Astrocyte of the cerebellum (primary cell): ENCODE results near the gene C22orf31.

ENCODE experiments used
- DNase-seq: peaks from one replicate; pipeline ENCODE4 v3.0.0-alpha.2; 2011; ENCODE audit warnings: low read depth
- H3K4me3 ChIP-seq: 2 replicates; pipeline ENCODE4 v1.5.1; 2011; ENCODE audit warnings: mild to moderate bottlenecking, low read depth, low read length, moderate library complexity
- CTCF ChIP-seq: IDR thresholded peaks from 2 replicates; pipeline ENCODE4 v1.5.1; 2012; ENCODE audit warnings: low read length, low read depth, moderate library complexity, mild to moderate bottlenecking; ENCODE audit errors: missing control alignments
- in situ Hi-C: cut with HindIII; loops from 2 replicates; pipeline ENCODE4 v1.10.0; 2017; ENCODE audit warnings: low sequenced_read_pairs

Gene C22orf31

GRCh38 chr22:29082826-29083545 is 21.4 kb upstream of the C22orf31 start:
- in situ Hi-C loops: no loop called here
- no peak for DNase-seq
- no peak for TF ChIP-seq CTCF
- no peak overlapping the region for H3K4me3 ChIP-seq

GRCh38 chr22:29081517-29082236 is 20.0 kb upstream of the C22orf31 start:
- no peak for TF ChIP-seq CTCF
- in situ Hi-C loops: no loop called here
- no peak overlapping the region for H3K4me3 ChIP-seq
- DNase-seq: no peak

GRCh38 chr22:29080106-29080975 is 18.7 kb upstream of the C22orf31 start:
- TF ChIP-seq CTCF: no peak
- DNase-seq: no peak
- no peak overlapping the region for H3K4me3 ChIP-seq
- in situ Hi-C loops: no loop called here

GRCh38 chr22:29079218-29079901 is 17.7 kb upstream of the C22orf31 start:
- in situ Hi-C loops: no loop called here
- TF ChIP-seq CTCF: no peak
- peak; percentile 70 for DNase-seq
- H3K4me3 ChIP-seq: no peak overlapping the region

- in situ Hi-C loops: no loop called here
- no peak overlapping the region for H3K4me3 ChIP-seq
- no peak for DNase-seq
- no peak for TF ChIP-seq CTCF
Observed at GRCh38 chr22:29078869-29079207, 17.2 kb upstream of the C22orf31 start.
